GM19455 (cell line): ENCODE measurements around the gene HIBCH.

ENCODE experiments used
- ATAC-seq: cut with Tn5 transposase; IDR thresholded peaks from one replicate; pipeline ENCODE4 v1.9.1; 2021; ENCODE audit not compliant: unreplicated experiment

HIBCH gene

GRCh38 chr2:190162851-190163250 is 156.8 kb downstream of the HIBCH start:
- no peak for ATAC-seq

GRCh38 chr2:190159453-190159852 is 160.2 kb downstream of the HIBCH start:
- no peak for ATAC-seq

GRCh38 chr2:190158798-190159434 is 160.7 kb downstream of the HIBCH start:
- no peak for ATAC-seq

GRCh38 chr2:190157613-190158528 is 161.8 kb downstream of the HIBCH start:
- ATAC-seq = peak; percentile 55

- ATAC-seq = no peak
These were observed 163.0 kb downstream of the HIBCH start for GRCh38 chr2:190156530-190157212.
